Stimulated activated CD4-positive, alpha-beta T cell treated with anti-CD3 and anti-CD28 coated beads, Interleukin-4, amount 100 ng/mL, for 4 hours (primary cell): ENCODE results near the gene PEAK1.
"Not testable (repeated sequence)": the region's sequence is repeated elsewhere in the genome, so short reads cannot be mapped to it uniquely, and the experiment has no call there.

Experiments
- DNase-seq, 2 experiments: peaks; one replicate each; pipeline ENCODE4 v3.0.0-alpha.2; 2020

The PEAK1 gene

GRCh38 chr15:77168616-77169015 lies 251.3 kb downstream of the PEAK1 start:
- DNase-seq: no peak

DNA sequence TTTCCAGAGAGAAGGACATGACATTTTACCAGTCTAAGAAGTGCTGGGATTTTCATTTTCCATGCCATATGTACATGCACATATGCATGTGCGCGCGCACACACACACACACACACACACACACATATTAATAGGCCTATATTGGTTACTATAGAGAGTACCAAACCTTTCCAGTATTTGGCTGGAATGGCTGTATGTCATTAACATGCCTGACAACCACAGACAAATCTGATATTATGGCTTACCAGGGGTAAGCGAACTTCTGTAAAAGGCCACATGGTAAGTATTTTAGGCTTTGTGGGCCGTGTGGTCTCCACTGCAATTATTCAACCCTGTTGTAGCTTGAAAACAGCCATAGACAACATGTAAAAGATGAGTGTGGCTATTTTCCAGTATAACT lies 251.8 kb downstream of the PEAK1 start:
- no peak for DNase-seq

GRCh38 chr15:77167406-77167805 lies 252.5 kb downstream of the PEAK1 start:
- no peak for DNase-seq

GRCh38 chr15:77163781-77164384 lies 256.0 kb downstream of the PEAK1 start:
- no peak for DNase-seq

GRCh38 chr15:77162872-77163633 lies 256.9 kb downstream of the PEAK1 start:
- DNase-seq: no peak

GRCh38 chr15:77160562-77161478 lies 259.1 kb downstream of the PEAK1 start:
- no peak for DNase-seq

DNA sequence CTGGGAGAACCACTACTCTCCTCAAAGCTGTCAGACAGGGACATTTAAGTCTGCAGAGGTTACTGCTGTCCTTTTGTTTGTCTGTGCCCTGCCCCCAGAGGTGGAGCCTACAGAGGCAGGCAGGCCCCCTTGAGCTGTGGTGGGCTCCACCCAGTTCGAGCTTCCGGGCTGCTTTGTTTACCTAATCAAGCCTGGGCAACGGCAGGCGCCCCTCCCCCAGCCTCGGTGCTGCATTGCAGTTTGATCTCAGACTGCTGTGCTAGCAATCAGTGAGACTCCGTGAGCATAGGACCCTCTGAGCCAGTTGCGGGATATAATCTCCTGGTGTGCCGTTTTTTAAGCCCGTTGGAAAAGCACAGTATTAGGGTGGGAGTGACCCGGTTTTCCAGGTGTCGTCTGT lies 263.9 kb downstream of the PEAK1 start:
- not testable (repeated sequence) for DNase-seq

DNA sequence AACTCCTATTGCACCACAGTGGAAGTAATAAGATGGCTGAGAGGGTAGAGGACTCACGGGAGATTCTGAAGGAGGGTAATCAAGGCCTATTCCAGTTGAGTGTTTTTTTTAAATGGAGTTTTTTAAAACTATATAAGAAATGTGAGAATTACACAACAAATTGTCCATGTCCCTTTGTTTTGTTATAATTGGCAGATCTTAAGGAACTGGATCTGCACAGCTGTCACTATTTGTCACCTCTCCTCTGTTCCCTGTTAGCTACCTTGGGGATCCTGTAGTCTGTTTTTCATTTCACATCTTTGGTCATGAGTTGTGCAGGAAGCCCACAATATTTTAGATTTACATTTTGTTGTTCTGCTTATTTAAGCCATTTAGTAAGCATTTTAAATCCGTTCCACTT lies 271.7 kb downstream of the PEAK1 start:
- no peak for DNase-seq

GRCh38 chr15:77145370-77145769 lies 274.5 kb downstream of the PEAK1 start:
- no peak for DNase-seq

DNA sequence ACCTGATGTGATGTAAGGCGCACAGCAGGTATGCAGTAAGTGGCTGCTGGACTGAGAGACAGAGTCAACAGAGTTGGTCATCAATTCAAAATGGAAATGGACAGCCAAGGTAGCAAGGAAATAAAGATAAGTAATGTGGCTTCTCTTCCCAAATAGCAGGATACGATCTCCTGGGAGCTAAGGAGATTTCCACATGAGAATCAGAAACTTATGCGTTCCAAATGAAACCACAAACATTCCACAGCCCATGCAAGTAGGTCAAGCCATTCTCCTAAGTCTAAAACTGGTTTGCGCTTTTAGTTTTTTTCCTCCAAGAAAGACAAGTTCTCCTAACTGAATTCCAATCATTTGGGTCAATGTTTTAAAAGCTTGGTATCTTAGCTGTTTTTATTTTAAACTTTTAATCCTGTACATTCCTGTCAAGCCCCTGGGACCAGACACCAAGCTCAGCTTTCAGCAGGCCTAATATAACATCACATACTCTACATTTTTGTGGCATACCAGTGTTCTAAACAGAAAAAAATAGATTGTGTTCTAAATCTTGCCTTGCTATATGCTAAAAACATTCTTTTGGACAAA lies 275.3 kb downstream of the PEAK1 start:
- no peak for DNase-seq

GRCh38 chr15:77144026-77144425 lies 275.9 kb downstream of the PEAK1 start:
- no peak for DNase-seq

GRCh38 chr15:77143616-77144015 lies 276.3 kb downstream of the PEAK1 start:
- no peak for DNase-seq

DNA sequence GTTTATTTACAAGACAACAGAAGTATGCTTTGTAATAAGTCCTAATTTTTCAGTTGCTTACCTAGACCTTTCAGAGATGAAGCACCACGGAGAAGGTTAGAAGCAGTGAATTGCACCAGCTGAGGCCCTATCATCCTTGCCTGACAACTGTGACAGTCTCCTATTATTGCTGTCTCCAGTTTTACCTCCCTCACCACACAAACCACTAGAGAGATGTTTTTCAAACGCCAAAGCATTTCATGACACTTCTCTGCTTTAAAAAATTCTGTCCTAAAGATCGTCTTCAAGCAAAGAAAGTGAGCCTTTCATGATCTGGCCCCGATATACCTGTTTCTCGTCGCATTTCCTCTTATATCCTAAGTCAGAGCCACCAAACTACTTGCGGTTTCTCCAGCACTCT lies 276.7 kb downstream of the PEAK1 start:
- DNase-seq: no peak

GRCh38 chr15:77140220-77140619 lies 279.7 kb downstream of the PEAK1 start:
- DNase-seq: no peak

DNA sequence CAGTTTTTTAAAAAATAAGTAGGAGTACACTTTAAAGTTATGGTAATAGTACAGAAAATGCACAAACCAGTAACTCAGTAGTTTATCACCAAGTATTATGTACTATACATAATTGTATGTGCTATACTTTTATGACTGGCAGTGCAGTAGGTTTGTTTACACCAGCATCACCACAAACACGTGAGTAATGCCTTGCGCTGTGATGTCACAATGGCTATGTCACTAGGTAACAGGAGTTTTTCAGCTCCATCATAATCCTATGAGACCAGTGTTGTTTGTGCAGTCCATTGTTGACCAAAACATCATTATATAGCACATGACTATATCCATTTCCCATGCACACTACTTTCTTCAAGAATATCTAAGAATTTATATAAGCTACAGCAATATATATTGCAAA lies 280.6 kb downstream of the PEAK1 start:
- no peak for DNase-seq

DNA sequence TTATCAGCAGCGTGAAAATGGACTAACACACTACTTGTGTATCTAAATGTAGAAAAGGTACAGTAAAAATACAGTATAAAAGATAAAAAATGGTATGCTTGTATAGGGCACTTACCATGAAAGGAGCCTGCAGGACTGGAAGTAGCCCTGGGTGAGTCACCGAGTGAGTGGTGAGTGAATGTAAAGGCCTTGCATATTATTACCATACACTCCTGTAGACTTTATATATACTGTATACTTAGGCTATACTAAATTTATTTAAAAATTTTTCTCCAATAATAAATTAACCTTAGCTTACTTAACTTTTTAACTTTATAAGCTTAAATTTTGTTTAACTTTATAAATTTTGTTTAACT lies 281.8 kb downstream of the PEAK1 start:
- no peak for DNase-seq

DNA sequence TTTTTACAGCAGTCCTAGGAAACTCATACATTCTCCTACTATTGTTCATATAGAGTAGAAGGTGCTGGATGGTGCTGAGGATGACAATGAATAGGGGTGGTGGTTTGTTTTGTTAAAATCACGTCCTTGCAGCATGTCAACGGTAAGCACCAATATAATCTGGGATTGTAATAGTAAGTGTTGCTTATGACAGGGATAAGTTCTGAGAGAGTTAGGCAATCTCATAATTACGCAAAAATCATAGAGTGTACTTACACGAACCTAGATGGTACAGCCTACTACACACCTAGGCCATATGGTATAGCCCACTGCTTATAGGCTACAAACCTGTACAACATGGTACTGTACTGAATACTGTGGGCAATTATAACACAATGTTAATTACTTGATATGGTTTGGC lies 284.7 kb downstream of the PEAK1 start:
- DNase-seq: no peak

- no peak for DNase-seq
Measured at GRCh38 chr15:77130315-77130930, 289.5 kb downstream of the PEAK1 start.

GRCh38 chr15:77127626-77128025 lies 292.3 kb downstream of the PEAK1 start:
- DNase-seq: no peak

DNA sequence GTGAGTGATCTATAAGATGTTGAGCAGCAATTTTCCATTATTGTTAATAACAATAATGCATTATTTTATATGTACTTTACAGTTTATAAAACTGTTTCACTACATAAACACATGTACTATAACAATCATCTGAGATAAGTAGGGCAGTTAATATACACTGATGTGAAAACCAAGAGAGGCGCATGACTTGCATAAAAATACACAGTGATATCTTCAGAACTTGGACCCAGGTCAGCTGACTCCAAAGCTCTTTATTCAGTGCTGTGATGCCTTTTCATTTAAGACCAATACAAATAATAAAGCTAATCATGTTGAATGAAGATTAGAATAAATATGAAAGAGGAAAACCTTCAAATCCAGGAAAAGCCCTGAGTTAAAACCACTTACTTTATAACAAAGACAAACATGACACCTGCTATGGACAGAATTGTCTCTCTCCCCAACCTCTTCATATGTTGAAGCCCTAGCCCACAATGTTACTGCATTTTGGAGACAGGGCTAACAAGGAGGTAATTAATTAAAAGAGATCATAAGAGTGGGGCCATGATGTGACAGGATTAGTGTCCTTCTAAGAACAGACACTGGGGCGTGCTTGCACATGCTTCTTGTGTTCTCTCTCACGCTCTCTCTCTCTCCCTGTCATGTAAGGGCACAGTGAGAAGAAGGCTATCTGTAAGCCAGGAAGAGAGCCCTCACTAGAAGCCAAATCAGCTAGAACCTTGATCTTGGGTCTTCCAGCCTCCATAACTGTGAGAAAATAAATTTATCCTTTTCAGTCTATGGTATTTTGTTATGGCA lies 293.2 kb downstream of the PEAK1 start:
- no peak for DNase-seq

- DNase-seq: no peak
Measured at GRCh38 chr15:77123854-77124253, 296.1 kb downstream of the PEAK1 start.

GRCh38 chr15:77122576-77122975 lies 297.3 kb downstream of the PEAK1 start:
- DNase-seq: no peak
